ENCODE results near the gene CUX1.
A peak's percentile ranks its signal among the peaks of the same experiment; 100 is the strongest.

DNA sequence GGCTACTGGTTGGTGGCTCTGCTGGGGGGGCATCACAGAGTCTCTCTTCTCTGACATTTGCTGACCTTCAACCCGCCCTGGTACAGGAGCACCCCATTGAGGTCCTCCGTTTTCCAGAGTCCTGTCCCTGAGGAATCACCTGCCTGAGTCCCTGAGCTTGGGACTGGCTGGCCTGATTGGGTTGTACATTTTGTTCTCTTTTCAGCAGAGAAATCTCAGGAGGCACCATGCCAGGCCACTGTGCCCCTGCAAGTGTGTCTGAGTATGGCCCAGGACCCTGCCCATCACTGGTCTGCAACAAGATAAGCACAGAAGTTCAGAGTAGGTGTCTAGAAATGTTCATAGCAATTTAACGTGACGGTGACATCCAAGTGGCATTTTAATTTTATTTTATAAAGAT lies 131.2 kb downstream of the CUX1 start:
- no peak for TF ChIP-seq GATA3 (IDR thresholded peaks at IDR 0.05; ENCODE audit: low read depth, low read length)
- peak; percentile 30; the same call in 1 of the 2 replicates for TF ChIP-seq GATA2 (IDR thresholded peaks at IDR 0.05; ENCODE audit: low read depth, low read length)

Measured in SH-SY5Y (cell line).